WTC11 (cell line): Measurements from ENCODE around the gene RCN2. TPM values are rescaled to one million over a fixed set of nuclear protein-coding genes. Genes with fewer than 3 reads are reported as not detected.

Source experiments
- ATAC-seq: fragments of 200-7000 bp; cut with Tn5 transposase; 2 replicates; pipeline ENCODE4 v1.10.0; 2021; ENCODE audit warnings: mild to moderate bottlenecking, moderate library complexity
- CTCF ChIA-PET: fragments of 300-600 bp; sonication (Branson Sonifier 250); formaldehyde crosslinking; loops from one replicate; lab custom pipeline; 2021; ENCODE audit warnings: antibody characterized with exemption; lab: Charles Lee
- POLR2A ChIA-PET: fragments of 350-600 bp; sonication (Branson Sonifier 250); formaldehyde crosslinking; loops from one replicate; lab custom pipeline; 2021; ENCODE audit warnings: antibody characterized with exemption; lab: Charles Lee
- DNase-seq: peaks from one replicate; pipeline ENCODE4 v3.0.0; 2021; ENCODE audit warnings: low spot score
- H3K27ac Mint-ChIP-seq: 2 replicates; pipeline ENCODE4 v1.8.0; 2021; ENCODE audit warnings: mixed read lengths
- H3K27me3 Mint-ChIP-seq: 2 replicates; pipeline ENCODE4 v1.8.0; 2021; ENCODE audit warnings: low read depth, mild to moderate bottlenecking, moderate library complexity, mixed read lengths
- H3K36me3 Mint-ChIP-seq: 2 replicates; pipeline ENCODE4 v1.8.0; 2021; ENCODE audit warnings: mixed read lengths
- H3K4me1 Mint-ChIP-seq: 2 replicates; pipeline ENCODE4 v1.8.0; 2022; ENCODE audit warnings: mixed read lengths
- H3K4me3 Mint-ChIP-seq: 2 replicates; pipeline ENCODE4 v1.8.0; 2021; ENCODE audit warnings: mild to moderate bottlenecking, moderate library complexity, mixed read lengths
- H3K9me3 Mint-ChIP-seq: 2 replicates; pipeline ENCODE4 v1.8.0; 2021; ENCODE audit warnings: mixed read lengths
- E2F4 ChIP-seq: sonication (generic); formaldehyde crosslinking; IDR thresholded peaks from 2 replicates; pipeline ENCODE4 v1.8.1; 2022; ENCODE audit warnings: low read depth, mild to moderate bottlenecking, moderate library complexity, missing genetic modification reagents, borderline replicate concordance
- ESRRA ChIP-seq: sonication (generic); formaldehyde crosslinking; IDR thresholded peaks from 2 replicates; pipeline ENCODE4 v1.8.1; 2022; ENCODE audit warnings: mild to moderate bottlenecking, missing genetic modification reagents, borderline replicate concordance
- JUN ChIP-seq: sonication (generic); formaldehyde crosslinking; IDR thresholded peaks from 2 replicates; pipeline ENCODE4 v1.8.0; 2023; ENCODE audit warnings: mild to moderate bottlenecking, missing genetic modification reagents
- NFATC4 ChIP-seq: fragments of 250-450 bp; sonication (Bioruptor Pico); IDR thresholded peaks from 2 replicates; pipeline ENCODE4 v1.9.0; 2021; ENCODE audit warnings: mild to moderate bottlenecking
- NR3C1 ChIP-seq: sonication (generic); formaldehyde crosslinking; conservative IDR thresholded peaks from 2 replicates; pipeline ENCODE4 v1.8.1; 2023; ENCODE audit warnings: low read depth, mild to moderate bottlenecking, missing genetic modification reagents
- PRDM15 ChIP-seq: sonication (generic); formaldehyde crosslinking; IDR thresholded peaks from 2 replicates; pipeline ENCODE4 v1.8.0; 2022; ENCODE audit warnings: missing genetic modification reagents
- STAT6 ChIP-seq: sonication (generic); formaldehyde crosslinking; conservative IDR thresholded peaks from 2 replicates; pipeline ENCODE4 v1.8.1; 2023; ENCODE audit warnings: mild to moderate bottlenecking, low read depth, missing genetic modification reagents, moderate library complexity
- USF2 ChIP-seq: sonication (generic); formaldehyde crosslinking; IDR thresholded peaks from 2 replicates; pipeline ENCODE4 v1.8.1; 2023; ENCODE audit warnings: mild to moderate bottlenecking, missing genetic modification reagents, moderate library complexity
- total RNA-seq: library from RNA; stranded (reverse); gene quantifications from 3 replicates; pipeline ENCODE4 v1.2.3, GENCODE V29; 2021
- TF ChIP-seq, protein P1 (sequence below): sonication (generic); formaldehyde crosslinking; IDR thresholded peaks from 2 replicates; pipeline ENCODE4 v1.8.0; 2023; ENCODE audit warnings: missing genetic modification reagents, mild to moderate bottlenecking, borderline replicate concordance
- TF ChIP-seq, protein P2 (sequence below): fragments of 200-600 bp; IDR thresholded peaks from 2 replicates; pipeline ENCODE4 v1.8.0; 2022; ENCODE audit warnings: antibody characterized with exemption
- TF ChIP-seq, protein P3 (sequence below): fragments of 250-450 bp; sonication (Bioruptor Pico); conservative IDR thresholded peaks from 2 replicates; pipeline ENCODE4 v1.9.0; 2021; ENCODE audit warnings: mild to moderate bottlenecking

The RCN2 gene
- total RNA-seq, 1 experiment from 2014 or later: 112 TPM

DNA sequence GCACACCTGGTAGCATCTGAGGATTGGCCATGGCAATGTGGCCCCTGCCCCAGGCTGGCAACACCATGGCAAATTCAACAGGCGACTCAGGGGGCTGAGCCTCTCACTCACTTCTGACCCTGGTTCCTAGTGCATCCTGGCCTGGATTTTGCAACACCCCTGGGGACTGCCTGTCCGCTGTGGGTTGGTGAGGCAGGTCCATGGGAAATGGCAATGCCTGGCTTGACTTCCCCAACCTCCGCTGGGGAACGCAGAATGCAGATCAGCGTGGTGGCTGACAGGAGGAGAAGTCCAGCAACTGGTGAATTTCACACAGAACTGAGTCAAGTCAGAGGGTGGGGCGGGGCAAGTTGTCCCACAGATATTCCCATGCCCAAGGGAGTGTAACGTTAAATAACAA, 59.5 kb downstream of the RCN2 start:
- no peak overlapping the region for H3K27ac Mint-ChIP-seq
- H3K4me1 Mint-ChIP-seq: peaks cover 9% of the 10 kb centered on the region
- H3K9me3 Mint-ChIP-seq: no peaks in the 10 kb centered on the region
- TF ChIP-seq E2F4 (CRISPR knock-in tag): no peak
- TF ChIP-seq STAT6: no peak
- no peak for TF ChIP-seq ESRRA (CRISPR knock-in tag)
- peak; percentile 70 for TF ChIP-seq PRDM15 (CRISPR knock-in tag)
- TF ChIP-seq, protein P1, sequence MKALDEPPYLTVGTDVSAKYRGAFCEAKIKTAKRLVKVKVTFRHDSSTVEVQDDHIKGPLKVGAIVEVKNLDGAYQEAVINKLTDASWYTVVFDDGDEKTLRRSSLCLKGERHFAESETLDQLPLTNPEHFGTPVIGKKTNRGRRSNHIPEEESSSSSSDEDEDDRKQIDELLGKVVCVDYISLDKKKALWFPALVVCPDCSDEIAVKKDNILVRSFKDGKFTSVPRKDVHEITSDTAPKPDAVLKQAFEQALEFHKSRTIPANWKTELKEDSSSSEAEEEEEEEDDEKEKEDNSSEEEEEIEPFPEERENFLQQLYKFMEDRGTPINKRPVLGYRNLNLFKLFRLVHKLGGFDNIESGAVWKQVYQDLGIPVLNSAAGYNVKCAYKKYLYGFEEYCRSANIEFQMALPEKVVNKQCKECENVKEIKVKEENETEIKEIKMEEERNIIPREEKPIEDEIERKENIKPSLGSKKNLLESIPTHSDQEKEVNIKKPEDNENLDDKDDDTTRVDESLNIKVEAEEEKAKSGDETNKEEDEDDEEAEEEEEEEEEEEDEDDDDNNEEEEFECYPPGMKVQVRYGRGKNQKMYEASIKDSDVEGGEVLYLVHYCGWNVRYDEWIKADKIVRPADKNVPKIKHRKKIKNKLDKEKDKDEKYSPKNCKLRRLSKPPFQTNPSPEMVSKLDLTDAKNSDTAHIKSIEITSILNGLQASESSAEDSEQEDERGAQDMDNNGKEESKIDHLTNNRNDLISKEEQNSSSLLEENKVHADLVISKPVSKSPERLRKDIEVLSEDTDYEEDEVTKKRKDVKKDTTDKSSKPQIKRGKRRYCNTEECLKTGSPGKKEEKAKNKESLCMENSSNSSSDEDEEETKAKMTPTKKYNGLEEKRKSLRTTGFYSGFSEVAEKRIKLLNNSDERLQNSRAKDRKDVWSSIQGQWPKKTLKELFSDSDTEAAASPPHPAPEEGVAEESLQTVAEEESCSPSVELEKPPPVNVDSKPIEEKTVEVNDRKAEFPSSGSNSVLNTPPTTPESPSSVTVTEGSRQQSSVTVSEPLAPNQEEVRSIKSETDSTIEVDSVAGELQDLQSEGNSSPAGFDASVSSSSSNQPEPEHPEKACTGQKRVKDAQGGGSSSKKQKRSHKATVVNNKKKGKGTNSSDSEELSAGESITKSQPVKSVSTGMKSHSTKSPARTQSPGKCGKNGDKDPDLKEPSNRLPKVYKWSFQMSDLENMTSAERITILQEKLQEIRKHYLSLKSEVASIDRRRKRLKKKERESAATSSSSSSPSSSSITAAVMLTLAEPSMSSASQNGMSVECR: no peak
- TF ChIP-seq, protein P2, sequence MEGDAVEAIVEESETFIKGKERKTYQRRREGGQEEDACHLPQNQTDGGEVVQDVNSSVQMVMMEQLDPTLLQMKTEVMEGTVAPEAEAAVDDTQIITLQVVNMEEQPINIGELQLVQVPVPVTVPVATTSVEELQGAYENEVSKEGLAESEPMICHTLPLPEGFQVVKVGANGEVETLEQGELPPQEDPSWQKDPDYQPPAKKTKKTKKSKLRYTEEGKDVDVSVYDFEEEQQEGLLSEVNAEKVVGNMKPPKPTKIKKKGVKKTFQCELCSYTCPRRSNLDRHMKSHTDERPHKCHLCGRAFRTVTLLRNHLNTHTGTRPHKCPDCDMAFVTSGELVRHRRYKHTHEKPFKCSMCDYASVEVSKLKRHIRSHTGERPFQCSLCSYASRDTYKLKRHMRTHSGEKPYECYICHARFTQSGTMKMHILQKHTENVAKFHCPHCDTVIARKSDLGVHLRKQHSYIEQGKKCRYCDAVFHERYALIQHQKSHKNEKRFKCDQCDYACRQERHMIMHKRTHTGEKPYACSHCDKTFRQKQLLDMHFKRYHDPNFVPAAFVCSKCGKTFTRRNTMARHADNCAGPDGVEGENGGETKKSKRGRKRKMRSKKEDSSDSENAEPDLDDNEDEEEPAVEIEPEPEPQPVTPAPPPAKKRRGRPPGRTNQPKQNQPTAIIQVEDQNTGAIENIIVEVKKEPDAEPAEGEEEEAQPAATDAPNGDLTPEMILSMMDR: no peak
- TF ChIP-seq, all 79 proteins: peak for 1
- ATAC-seq (no peak), DNase-seq (peak; percentile 12)
- H3K4me3 Mint-ChIP-seq: no peak overlapping the region
- H3K36me3 Mint-ChIP-seq: no peaks in the 10 kb centered on the region
- no peaks in the 10 kb centered on the region; the same call in 1 of the 2 replicates for H3K27me3 Mint-ChIP-seq
- ChIA-PET POLR2A (no interaction called here), CTCF (interaction anchor here (1.3 kb wide), 1 partner anchor 33 kb away, joined by 4 read pairs; no protein-coding TSS in a partner anchor)

DNA sequence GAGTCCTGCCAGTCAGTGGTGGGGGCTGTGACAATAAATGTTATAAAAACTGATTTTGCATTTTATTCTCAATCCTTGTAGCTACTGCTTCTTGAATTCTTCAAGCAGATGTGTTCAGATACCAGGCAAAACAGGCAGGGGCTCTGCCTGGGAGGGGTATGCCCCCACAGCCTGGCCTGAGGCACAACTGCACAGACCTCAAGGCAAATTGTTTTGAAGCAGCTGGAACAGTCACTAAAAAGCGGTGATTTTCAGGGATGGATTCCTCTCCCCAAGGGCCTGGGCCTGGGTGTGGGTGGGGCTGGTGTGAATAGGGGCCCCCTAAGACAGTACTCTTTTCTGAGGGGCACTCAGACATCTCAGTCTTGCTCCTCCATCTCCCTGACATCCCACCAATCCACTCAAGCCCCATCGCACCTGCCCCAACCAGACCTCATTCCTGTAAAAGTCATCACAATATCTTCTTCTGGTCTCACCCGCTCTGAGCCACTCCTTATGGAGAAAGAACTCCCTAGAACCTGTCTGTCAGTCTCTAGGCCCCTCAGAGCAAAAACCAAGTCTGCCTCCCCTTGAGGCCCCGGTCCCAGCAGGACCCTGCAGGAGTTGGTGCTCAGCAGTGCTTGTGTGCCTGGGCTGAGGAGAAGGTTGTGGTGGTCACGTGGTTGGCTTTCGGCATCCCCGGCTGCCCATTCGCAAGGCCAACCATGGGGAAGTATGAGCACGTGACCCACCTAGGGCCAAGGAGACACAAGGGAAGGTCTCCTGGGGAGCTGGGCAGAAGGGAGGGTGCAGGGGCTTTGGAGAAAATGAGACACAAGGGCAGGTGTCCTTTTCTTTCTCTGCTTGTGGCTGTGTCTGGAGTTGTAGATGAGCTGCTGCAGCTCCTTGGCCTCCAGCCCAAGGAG, 60.4 kb downstream of the RCN2 start:
- ChIA-PET POLR2A (no interaction called here), CTCF (interaction anchor here (1.3 kb wide), 2 partner anchors 19 to 32 kb away, joined by 4 read pairs; no protein-coding TSS in a partner anchor)
- Mint-ChIP-seq H3K27me3 (no peaks in the 10 kb centered on the region; the same call in 1 of the 2 replicates), H3K27ac (no peak overlapping the region), H3K36me3 (no peaks in the 10 kb centered on the region), H3K9me3 (no peaks in the 10 kb centered on the region), H3K4me3 (no peak overlapping the region), H3K4me1 (peaks cover 9% of the 10 kb centered on the region)
- ATAC-seq: no peak
- peak; percentile 5 for DNase-seq
- TF ChIP-seq, protein P2: no peak
- TF ChIP-seq NFATC4 (CRISPR knock-in tag) (no peak), USF2 (CRISPR knock-in tag) (no peak), JUN (CRISPR knock-in tag) (no peak), NR3C1 (CRISPR knock-in tag) (no peak)
- TF ChIP-seq, protein P3, sequence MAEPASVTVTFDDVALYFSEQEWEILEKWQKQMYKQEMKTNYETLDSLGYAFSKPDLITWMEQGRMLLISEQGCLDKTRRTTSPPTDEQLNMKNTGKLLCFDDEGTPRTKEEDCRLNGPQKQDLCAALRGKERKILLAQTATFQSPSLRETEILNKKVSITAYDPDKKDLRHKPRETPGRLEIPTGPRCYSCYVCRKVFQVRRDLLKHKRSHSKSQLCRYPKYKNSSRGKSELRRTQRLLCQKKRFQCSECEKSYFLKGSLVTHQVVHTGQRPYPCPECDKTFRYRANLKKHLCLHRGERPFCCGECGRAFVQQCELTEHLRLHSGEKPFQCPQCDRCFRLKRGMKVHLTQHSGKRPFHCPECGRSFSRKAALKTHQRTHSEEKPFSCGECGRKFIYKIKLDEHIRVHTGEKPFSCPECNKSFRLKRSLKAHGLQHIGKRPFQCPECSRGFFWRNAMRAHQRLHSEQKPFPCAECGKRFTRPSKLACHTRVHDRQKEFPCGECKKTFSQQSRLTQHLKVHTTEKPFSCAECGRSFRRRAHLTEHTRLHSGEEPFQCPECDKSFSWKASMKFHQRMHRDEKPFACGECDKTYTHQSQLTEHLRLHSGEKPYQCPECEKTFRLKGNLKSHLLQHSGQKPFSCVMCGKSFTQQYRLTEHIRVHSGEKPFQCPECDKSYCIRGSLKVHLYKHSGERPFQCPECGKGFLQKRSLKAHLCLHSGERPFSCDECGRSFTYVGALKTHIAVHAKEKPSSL: no peak
